22Rv1 (cell line): ENCODE measurements around the gene SLC9A9.

Source experiments
- H3K27ac ChIP-seq: fragments of 450-650 bp; 2 replicates; pipeline ENCODE4 v1.5.1; 2017
- CTCF ChIP-seq: fragments of 450-650 bp; IDR thresholded peaks from 2 replicates; pipeline ENCODE4 v1.5.1; 2017; ENCODE audit warnings: mild to moderate bottlenecking
- ZFX ChIP-seq: fragments of 450-650 bp; IDR thresholded peaks from 2 replicates; pipeline ENCODE4 v1.6.1; 2017; ENCODE audit warnings: antibody characterized with exemption, borderline replicate concordance

SLC9A9 gene

GRCh38 chr3:143629726-143630125 is 218.5 kb downstream of the SLC9A9 start:
- TF ChIP-seq CTCF, result no peak
- TF ChIP-seq ZFX, result no peak
- no peak overlapping the region for H3K27ac ChIP-seq

DNA sequence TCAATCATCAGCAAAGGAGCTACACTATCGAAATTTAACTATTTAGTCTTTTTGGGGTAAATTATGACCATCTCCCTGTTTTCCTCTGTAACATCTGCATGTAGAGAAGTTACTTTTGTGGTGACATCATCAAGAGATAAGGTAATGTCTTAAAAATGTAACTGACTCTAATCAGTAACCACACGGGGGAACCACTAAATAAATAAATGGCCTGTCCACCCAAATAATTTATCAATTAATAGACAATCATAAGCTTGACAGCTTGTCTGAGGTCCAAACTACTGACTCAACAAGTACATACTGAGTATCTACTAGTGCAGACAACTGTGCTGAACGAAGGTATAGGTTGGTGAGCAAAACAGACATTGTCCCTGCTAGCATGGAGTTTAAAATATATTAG is 219.3 kb downstream of the SLC9A9 start:
- H3K27ac ChIP-seq, result no peak overlapping the region
- TF ChIP-seq CTCF, result no peak
- TF ChIP-seq ZFX, result no peak

- TF ChIP-seq ZFX, result no peak
- no peak overlapping the region for H3K27ac ChIP-seq
These were observed 220.9 kb downstream of the SLC9A9 start for GRCh38 chr3:143627336-143627735.

- H3K27ac ChIP-seq, result no peak overlapping the region
- TF ChIP-seq CTCF, result no peak
- no peak for TF ChIP-seq ZFX
These were observed 229.0 kb downstream of the SLC9A9 start for GRCh38 chr3:143619231-143619630.

DNA sequence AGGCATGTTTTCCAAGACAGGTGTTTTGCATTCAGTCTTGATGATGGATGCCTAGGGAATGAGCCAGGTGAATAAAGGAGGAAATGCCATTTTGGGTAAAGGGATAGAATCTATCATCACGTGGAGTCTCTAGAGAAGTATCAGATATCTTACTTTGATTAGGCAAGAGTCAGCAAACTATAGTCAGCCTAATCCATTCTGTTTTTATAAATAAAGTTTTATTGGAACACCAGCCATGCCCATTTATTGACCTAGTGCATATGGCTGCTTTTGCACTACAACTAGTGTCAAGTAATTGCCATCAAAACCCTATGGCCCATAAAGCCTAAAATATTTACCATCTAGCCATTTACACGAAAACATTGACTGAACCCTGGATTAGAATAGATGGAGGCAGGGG is 231.2 kb downstream of the SLC9A9 start:
- H3K27ac ChIP-seq, result no peak overlapping the region
- TF ChIP-seq CTCF, result no peak
- no peak for TF ChIP-seq ZFX

DNA sequence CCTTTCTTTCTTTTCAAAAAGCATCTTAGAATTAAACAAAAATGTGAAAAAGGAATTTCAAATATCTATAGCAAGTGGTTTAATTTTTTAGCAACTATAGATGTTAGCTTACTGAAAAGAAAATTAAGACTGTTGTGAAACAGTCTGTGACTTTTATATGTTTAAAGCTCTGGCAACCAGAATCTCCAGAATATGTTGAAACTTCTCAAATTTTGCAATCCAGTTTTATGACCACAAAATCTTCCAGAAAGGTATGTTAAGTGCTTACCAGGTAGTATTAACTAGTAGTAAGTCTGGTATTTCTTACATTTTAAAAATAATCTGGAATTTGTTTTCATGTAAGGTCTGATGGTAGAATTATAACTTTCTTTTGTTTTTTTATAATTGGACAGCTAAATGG is 235.0 kb downstream of the SLC9A9 start:
- no peak overlapping the region for H3K27ac ChIP-seq
- TF ChIP-seq CTCF, result no peak
- no peak for TF ChIP-seq ZFX

- no peak for TF ChIP-seq CTCF
- no peak for TF ChIP-seq ZFX
- H3K27ac ChIP-seq, result no peak overlapping the region
These were observed 235.7 kb downstream of the SLC9A9 start for GRCh38 chr3:143612541-143612940.

GRCh38 chr3:143608966-143609365 is 239.3 kb downstream of the SLC9A9 start:
- no peak for TF ChIP-seq CTCF
- no peak overlapping the region for H3K27ac ChIP-seq
